ENCODE results near the gene NDUFS1. TPM values are rescaled to one million over a fixed set of nuclear protein-coding genes. Genes with fewer than 3 reads are reported as not detected.

Gene NDUFS1
- total and polyA plus RNA-seq, 2 experiments from 2014 or later = 34.5 to 97.9 TPM

DNA sequence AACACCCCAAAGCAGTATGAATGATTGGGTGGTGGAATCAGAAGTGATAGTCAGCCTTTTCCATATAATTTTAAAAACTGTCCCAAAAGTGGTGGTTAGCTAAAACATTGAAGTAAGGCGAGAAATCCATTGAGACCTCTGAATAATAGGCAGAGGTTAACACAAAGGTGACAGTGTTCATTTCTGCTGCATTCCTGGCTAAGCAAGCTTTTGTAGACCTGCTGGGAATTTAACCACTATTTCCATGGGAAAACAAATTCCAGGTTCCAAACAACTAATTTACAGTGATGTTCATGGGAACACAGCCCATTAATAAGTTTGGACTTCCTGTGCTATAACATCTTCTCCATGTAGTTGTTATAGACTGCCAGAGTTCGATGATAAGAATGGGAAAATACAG, 66.9 kb downstream of the NDUFS1 start:
- Mint-ChIP-seq H3K27me3 (ENCODE audit: insufficient read depth, low read depth, poor library complexity) (peaks cover 4% of the 10 kb centered on the region), H3K27ac (no peak overlapping the region), H3K4me3 (no peak overlapping the region), H3K9me3 (peaks cover 1% of the 10 kb centered on the region; the same call in 2 of the 3 replicates), H3K4me1 (peaks cover 10% of the 10 kb centered on the region; the same call in 2 of the 3 replicates), H3K36me3 (ENCODE audit: low read depth) (peaks cover 30% of the 10 kb centered on the region)
- H3K27ac ChIP-seq (ENCODE audit: low read depth) = peak overlapping the region; percentile 70
- no peak overlapping the region for H2AFZ ChIP-seq
- H3F3A ChIP-seq (replicated peaks; ENCODE audit: low read depth) = no peaks in the 10 kb centered on the region
- no peak overlapping the region for H3K4me2 ChIP-seq
- no peak for DNase-seq (ENCODE audit: low spot score)
- no peaks in the 10 kb centered on the region for H3K27me3 ChIP-seq (ENCODE audit: insufficient read depth)
- no peak for TF ChIP-seq POLR2AphosphoS5 (IDR thresholded peaks at IDR 0.05; ENCODE audit: low read depth)
- no peak for TF ChIP-seq EZH2 (IDR thresholded peaks at IDR 0.05; ENCODE audit: low read depth, unreplicated experiment)
- no peak for TF ChIP-seq EZH2phosphoT487 (IDR thresholded peaks at IDR 0.05; ENCODE audit: unreplicated experiment)
- no peak overlapping the region for H3K4me3 ChIP-seq
- H3K4me1 ChIP-seq (ENCODE audit: insufficient read depth) = no peaks in the 10 kb centered on the region
- H3K9me2 ChIP-seq (ENCODE audit: insufficient read depth) = no peaks in the 10 kb centered on the region
- peaks cover 6% of the 10 kb centered on the region; the same call in 1 of the 2 replicates for H3K36me3 ChIP-seq (ENCODE audit: insufficient read depth)
- ATAC-seq = peak; percentile 46; the same call in 2 of the 3 replicates
- peaks cover 30% of the 10 kb centered on the region for H3K79me2 ChIP-seq (replicated peaks; ENCODE audit: insufficient read depth)
- H4K20me1 ChIP-seq (replicated peaks; ENCODE audit: insufficient read depth) = no peaks in the 10 kb centered on the region; the same call in 1 of the 2 replicates

- no peaks in the 10 kb centered on the region for H3K27me3 ChIP-seq (ENCODE audit: insufficient read depth)
- H2AFZ ChIP-seq = no peak overlapping the region
- H3K36me3 ChIP-seq (ENCODE audit: insufficient read depth) = peaks cover 6% of the 10 kb centered on the region; the same call in 1 of the 2 replicates
- H3F3A ChIP-seq (replicated peaks; ENCODE audit: low read depth) = peaks cover 7% of the 10 kb centered on the region; the same call in 1 of the 2 replicates
- no peak for DNase-seq (ENCODE audit: low spot score)
- no peak for TF ChIP-seq EZH2phosphoT487 (IDR thresholded peaks at IDR 0.05; ENCODE audit: unreplicated experiment)
- no peak for TF ChIP-seq STAT1 (IDR thresholded peaks at IDR 0.05; ENCODE audit: unreplicated experiment)
- TF ChIP-seq, protein P1, sequence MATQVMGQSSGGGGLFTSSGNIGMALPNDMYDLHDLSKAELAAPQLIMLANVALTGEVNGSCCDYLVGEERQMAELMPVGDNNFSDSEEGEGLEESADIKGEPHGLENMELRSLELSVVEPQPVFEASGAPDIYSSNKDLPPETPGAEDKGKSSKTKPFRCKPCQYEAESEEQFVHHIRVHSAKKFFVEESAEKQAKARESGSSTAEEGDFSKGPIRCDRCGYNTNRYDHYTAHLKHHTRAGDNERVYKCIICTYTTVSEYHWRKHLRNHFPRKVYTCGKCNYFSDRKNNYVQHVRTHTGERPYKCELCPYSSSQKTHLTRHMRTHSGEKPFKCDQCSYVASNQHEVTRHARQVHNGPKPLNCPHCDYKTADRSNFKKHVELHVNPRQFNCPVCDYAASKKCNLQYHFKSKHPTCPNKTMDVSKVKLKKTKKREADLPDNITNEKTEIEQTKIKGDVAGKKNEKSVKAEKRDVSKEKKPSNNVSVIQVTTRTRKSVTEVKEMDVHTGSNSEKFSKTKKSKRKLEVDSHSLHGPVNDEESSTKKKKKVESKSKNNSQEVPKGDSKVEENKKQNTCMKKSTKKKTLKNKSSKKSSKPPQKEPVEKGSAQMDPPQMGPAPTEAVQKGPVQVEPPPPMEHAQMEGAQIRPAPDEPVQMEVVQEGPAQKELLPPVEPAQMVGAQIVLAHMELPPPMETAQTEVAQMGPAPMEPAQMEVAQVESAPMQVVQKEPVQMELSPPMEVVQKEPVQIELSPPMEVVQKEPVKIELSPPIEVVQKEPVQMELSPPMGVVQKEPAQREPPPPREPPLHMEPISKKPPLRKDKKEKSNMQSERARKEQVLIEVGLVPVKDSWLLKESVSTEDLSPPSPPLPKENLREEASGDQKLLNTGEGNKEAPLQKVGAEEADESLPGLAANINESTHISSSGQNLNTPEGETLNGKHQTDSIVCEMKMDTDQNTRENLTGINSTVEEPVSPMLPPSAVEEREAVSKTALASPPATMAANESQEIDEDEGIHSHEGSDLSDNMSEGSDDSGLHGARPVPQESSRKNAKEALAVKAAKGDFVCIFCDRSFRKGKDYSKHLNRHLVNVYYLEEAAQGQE (IDR thresholded peaks at IDR 0.05; ENCODE audit: unreplicated experiment) = no peak
- no peak for TF ChIP-seq POLR2AphosphoS5 (IDR thresholded peaks at IDR 0.05; ENCODE audit: low read depth)
- no peak for TF ChIP-seq EZH2 (IDR thresholded peaks at IDR 0.05; ENCODE audit: low read depth, unreplicated experiment)
- no peak for TF ChIP-seq CTCF (conservative IDR thresholded peaks at IDR 0.05; ENCODE audit: low read depth in 2 of 2)
- TF ChIP-seq JUNB (IDR thresholded peaks at IDR 0.05; ENCODE audit: unreplicated experiment) = no peak
- TF ChIP-seq NANOG (IDR thresholded peaks at IDR 0.05; ENCODE audit: borderline replicate concordance) = no peak
- ATAC-seq = no peak
- Mint-ChIP-seq H3K27me3 (ENCODE audit: insufficient read depth, low read depth, poor library complexity) (peaks cover 22% of the 10 kb centered on the region), H3K27ac (no peak overlapping the region), H3K4me1 (peaks cover 10% of the 10 kb centered on the region; the same call in 2 of the 3 replicates), H3K9me3 (peaks cover 8% of the 10 kb centered on the region; the same call in 2 of the 3 replicates), H3K4me3 (peak overlapping the region; percentile 41; the same call in 1 of the 3 replicates), H3K36me3 (ENCODE audit: low read depth) (peaks cover 45% of the 10 kb centered on the region)
- H3K9me2 ChIP-seq (ENCODE audit: insufficient read depth) = no peaks in the 10 kb centered on the region
- peaks cover 47% of the 10 kb centered on the region for H3K79me2 ChIP-seq (replicated peaks; ENCODE audit: insufficient read depth)
- no peak overlapping the region for H3K27ac ChIP-seq (ENCODE audit: low read depth)
- no peaks in the 10 kb centered on the region; the same call in 1 of the 2 replicates for H4K20me1 ChIP-seq (replicated peaks; ENCODE audit: insufficient read depth)
- H3K4me2 ChIP-seq = no peak overlapping the region
- 0 out of 2 replicates have a peak overlapping the region, but pooled peaks have one; percentile 29 for H3K4me3 ChIP-seq
- H3K4me1 ChIP-seq (ENCODE audit: insufficient read depth) = no peaks in the 10 kb centered on the region
Observed at GRCh38 chr2:206088248-206088647, 71.0 kb downstream of the NDUFS1 start.

Measured in GM23338 (cell line).